ENCODE data around the gene CDH4.

CDH4 gene

GRCh38 chr20:61521687-61522420 is 269.8 kb downstream of the CDH4 start:
- DNase-seq = peak; percentile 52

- DNase-seq = no peak
Measured at GRCh38 chr20:61522498-61523090, 270.5 kb downstream of the CDH4 start.

- DNase-seq = no peak
Measured at GRCh38 chr20:61523145-61523544, 271.1 kb downstream of the CDH4 start.

DNA sequence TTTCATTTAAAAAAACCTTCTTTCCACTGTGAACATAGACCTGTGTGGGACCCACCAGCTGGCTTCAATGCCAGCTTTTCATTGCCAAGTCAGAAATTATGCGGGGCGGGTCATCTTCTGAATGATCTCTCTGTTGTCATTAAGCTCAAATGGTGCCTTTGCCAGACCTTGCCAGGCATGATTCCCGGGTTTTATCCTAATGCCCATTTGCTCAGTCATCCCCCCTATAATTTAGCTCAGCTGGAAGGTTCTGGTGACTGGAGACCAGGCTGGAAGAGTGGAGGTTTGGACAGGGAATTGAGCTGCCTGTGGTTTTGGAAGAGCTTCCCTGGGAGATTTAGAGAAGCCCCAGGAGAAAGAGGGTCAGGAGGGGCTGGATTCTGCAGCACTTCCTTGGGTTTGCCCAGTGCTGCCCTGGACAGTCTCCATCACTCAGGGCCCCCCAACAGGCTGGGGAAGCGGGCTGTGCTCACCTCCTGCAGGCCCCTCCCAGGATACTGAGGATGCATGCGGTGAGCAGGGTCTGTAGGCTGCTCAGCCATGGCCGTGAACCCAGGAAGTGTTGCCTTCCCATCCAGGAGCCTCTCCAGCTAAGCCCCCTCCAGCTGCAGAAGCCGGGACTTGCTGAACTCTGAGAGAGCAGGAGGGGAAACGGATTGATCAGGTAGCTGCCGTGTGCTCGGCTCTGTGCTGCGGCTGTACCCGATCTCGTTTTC is 273.0 kb downstream of the CDH4 start:
- DNase-seq = no peak

GRCh38 chr20:61525781-61526431 is 273.8 kb downstream of the CDH4 start:
- peak; percentile 69 for DNase-seq

- no peak for DNase-seq
Measured at GRCh38 chr20:61526907-61527306, 274.8 kb downstream of the CDH4 start.

DNA sequence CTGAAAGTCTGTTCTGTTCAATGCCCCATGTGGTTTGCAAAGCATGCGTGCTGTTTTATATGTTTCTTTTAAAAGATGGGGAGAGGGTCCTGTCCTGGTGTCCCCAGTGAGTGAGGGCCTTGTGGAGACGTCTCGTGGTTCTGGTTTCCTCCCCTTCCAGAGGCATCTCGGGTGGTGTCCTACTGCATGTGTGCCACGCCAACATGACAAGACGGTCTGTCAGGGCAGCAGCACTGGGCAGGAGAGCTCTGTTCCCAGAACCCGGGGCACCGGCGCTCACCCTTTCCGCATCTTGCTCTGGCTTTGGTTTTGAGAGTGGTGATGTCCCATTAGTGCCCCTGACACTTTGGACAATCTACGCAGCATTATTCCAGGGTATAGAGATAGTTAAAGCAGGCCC is 275.6 kb downstream of the CDH4 start:
- DNase-seq = no peak

- DNase-seq = no peak
Measured at GRCh38 chr20:61528591-61528990, 276.5 kb downstream of the CDH4 start.

DNA sequence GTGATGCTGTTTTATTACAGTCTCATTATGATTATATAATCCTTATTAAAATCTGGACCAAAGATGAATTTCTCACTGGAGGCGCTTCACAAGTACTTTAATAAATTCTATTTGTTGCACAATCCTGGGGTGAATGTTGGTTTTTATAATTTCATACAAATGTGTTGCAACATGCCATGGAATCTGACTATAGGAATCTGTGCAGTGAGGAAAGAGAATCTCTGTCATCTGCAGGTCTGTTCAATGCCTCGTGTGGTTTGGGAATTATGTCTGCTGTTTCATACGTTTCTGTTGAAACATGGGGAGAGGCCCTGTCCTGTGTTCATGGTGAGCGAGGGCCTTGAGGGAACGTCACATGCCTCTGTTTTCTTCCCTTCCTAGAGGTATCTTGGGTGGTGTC is 277.3 kb downstream of the CDH4 start:
- no peak for DNase-seq

- DNase-seq = no peak
Measured at GRCh38 chr20:61531553-61532345, 279.7 kb downstream of the CDH4 start.

DNA sequence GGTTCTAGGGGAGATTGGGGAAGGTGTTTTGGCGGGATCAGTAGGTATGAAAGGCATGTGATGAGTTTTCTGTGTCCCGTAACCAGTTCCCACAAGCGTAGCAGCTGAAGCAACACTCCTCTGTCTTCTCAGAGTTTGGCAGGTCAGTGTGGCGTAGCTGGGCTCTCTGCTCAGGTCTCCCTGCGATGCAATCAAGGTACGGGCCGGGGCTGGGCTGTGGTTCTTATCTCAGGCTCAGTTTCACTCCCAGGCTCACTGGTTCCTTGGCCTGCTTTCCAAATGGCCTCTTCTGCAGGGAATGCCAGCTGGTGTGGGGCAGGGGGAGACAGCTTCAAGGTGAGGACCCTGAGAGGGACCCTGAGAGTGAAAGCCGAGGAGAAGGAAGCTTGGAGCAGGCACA is 280.7 kb downstream of the CDH4 start:
- DNase-seq = no peak

- no peak for DNase-seq
Measured at GRCh38 chr20:61533231-61533631, 281.2 kb downstream of the CDH4 start.

DNA sequence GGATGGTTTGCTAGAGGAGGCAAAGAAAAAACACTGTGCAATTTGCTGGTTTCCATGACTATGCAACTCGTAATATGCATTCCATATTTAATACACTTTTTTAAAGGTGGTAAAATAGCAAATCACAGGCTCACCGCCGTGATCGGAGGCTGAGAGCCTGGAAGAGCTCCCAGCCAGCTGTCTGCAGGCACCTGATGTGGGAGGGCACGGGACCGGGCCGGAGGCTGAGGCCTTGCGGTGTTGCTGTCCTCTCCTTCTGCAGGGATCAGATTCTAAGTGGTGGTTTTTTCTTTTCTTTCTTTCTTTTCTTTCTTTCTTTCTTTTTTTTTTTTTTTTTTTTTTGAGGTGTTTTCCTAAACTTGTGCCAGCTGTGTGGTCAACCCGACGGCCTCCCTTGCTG is 282.3 kb downstream of the CDH4 start:
- no peak for DNase-seq

- no peak for DNase-seq
Measured at GRCh38 chr20:61535091-61535490, 283.0 kb downstream of the CDH4 start.

DNA sequence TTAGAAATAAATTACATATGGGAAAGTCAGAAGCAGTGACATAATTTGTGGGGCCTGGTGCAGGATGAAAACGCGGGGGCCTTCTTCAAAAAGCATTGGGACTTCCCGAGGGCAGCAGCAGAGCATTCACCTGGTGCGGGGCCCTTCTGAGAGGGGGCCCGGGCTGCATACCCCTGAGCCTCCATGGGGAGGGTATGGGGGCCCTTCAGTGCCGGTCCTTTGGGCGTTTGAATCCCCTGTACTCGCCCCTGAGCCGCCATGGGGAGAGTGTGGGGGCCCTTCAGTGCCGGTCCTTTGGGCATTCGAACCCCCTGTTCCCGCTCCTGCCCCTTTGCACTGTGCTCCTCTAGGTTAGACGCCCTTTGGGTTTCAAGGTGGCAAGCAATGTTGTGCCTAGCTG is 283.5 kb downstream of the CDH4 start:
- DNase-seq = no peak

DNA sequence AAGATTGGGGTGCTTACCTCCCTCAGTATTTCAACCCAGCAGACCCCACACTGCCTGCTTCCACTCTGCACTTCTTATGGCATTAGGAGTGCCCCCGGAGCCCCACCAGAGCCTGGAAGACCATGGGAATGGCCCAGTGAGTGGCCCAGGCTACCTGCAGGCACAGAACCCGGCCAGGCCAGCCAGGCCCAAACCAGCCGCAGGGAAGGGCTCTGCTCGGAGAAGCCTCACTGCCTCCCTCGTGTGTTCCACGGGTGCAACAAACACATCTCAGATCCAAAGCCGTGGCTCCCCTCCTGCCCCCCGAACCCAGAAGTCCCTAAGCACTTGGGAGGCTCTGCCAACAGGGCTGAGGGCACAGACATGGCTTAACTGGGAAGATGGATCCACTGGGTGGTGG is 283.9 kb downstream of the CDH4 start:
- no peak for DNase-seq

- DNase-seq = no peak
Measured at GRCh38 chr20:61536671-61537070, 284.6 kb downstream of the CDH4 start.

GRCh38 chr20:61537239-61538182 is 285.4 kb downstream of the CDH4 start:
- DNase-seq = no peak

DNA sequence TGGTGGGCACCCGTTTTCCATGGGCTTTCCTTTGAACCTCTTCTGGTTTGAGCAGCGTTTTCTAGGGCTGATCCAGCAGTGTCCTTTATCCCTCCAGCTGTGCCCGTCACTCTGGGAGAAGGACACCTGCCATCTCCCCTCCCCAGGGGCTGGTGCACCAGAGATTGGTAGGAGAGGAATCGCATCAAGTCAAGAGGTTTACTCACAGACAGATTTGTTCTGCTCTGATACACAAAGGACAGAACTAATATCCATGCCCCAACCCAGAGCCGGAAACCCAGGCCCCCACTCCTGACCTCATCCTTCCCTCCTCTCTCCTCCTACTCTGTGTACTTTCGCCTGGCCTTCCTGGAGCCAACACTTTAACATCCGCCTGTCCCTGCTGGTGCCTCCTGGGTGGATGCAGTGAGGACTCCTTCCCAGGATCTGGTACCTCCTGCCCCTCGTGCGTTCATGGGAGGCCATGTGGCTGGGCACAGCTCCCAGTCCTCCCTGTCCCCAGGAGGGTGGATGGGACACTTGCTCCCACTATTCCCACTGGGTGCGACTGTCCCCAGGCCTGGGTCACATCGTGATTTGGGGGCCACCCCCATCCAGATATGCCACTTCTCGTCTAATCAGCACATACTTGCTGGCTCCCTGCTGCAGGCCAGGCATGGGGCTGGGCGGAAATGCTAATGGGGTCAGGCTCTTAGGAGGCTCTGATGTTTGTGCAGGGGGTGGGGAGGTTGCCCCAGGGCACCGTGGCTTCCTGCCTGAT is 286.3 kb downstream of the CDH4 start:
- no peak for DNase-seq

GRCh38 chr20:61538943-61539265 is 286.8 kb downstream of the CDH4 start:
- DNase-seq = no peak
